ENCODE measurements around the gene ZNF155.

ZNF155 gene

GRCh38 chr19:44005973-44006372 is 22.0 kb downstream of the ZNF155 start:
- DNase-seq: no peak

- DNase-seq: no peak
Observed at GRCh38 chr19:44007473-44007872, 23.5 kb downstream of the ZNF155 start.

- no peak for DNase-seq
Observed at GRCh38 chr19:44010468-44010867, 26.5 kb downstream of the ZNF155 start.

GRCh38 chr19:44019498-44019897 is 35.5 kb downstream of the ZNF155 start:
- DNase-seq: no peak

GRCh38 chr19:44021221-44021620 is 37.2 kb downstream of the ZNF155 start:
- DNase-seq: no peak

- DNase-seq: no peak
Observed at GRCh38 chr19:44024900-44025216, 40.9 kb downstream of the ZNF155 start.

GRCh38 chr19:44025217-44025936 is 41.4 kb downstream of the ZNF155 start, which contains the start of gene ZNF222:
TSS of gene ZNF222 (plus strand) at chr19:44025379. CDS start at chr19:44025437, 58 bp downstream.
- DNase-seq: peak; percentile 1

- no peak for DNase-seq
Observed at GRCh38 chr19:44026622-44027021, 42.6 kb downstream of the ZNF155 start.

- no peak for DNase-seq
Observed at GRCh38 chr19:44032001-44032610, 48.1 kb downstream of the ZNF155 start.

GRCh38 chr19:44042147-44042546 is 58.2 kb downstream of the ZNF155 start:
- DNase-seq: no peak

Data from NCI-H1417 treated with DMSO at 0.1 percent for 48 hours (cell line).